GM12873 (cell line): ENCODE results near the gene OR6K2.
A peak's percentile ranks its signal among the peaks of the same experiment; 100 is the strongest.

ENCODE experiments used
- TF ChIP-seq, protein P1 (sequence below): IDR thresholded peaks from 2 replicates; pipeline ENCODE4 v1.5.1; 2012; ENCODE audit warnings: low read depth, mild to moderate bottlenecking, moderate library complexity, low read length, control low read depth; ENCODE audit not compliant: insufficient read depth; ENCODE audit errors: missing control alignments

Gene OR6K2

DNA sequence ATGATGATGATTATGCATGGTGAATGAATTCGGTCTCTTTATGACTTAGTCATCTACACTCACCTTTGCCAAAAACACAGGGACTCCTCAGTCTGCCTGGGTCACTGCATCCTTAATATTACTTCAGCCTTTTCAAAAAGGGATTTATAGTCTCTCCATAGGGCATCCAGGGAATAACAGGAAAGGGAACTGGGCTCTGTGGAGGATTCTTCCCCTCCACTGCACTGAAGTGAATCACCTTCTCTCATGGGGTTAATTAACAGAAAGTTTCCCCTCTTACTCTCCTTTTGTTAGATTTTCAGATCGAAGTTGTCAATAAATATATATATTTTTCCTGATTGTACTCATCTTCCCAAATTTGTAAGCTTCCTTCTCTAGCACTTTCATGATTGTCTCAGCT, 20.2 kb upstream of the OR6K2 start, which contains the start of gene OR6K3:
OR6K3 (minus strand) TSS at position 101 of the 400 bp plus-strand sequence. CDS start 2,605 bp downstream, outside the sequence.
- TF ChIP-seq, protein P1, sequence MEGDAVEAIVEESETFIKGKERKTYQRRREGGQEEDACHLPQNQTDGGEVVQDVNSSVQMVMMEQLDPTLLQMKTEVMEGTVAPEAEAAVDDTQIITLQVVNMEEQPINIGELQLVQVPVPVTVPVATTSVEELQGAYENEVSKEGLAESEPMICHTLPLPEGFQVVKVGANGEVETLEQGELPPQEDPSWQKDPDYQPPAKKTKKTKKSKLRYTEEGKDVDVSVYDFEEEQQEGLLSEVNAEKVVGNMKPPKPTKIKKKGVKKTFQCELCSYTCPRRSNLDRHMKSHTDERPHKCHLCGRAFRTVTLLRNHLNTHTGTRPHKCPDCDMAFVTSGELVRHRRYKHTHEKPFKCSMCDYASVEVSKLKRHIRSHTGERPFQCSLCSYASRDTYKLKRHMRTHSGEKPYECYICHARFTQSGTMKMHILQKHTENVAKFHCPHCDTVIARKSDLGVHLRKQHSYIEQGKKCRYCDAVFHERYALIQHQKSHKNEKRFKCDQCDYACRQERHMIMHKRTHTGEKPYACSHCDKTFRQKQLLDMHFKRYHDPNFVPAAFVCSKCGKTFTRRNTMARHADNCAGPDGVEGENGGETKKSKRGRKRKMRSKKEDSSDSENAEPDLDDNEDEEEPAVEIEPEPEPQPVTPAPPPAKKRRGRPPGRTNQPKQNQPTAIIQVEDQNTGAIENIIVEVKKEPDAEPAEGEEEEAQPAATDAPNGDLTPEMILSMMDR: no peak

DNA sequence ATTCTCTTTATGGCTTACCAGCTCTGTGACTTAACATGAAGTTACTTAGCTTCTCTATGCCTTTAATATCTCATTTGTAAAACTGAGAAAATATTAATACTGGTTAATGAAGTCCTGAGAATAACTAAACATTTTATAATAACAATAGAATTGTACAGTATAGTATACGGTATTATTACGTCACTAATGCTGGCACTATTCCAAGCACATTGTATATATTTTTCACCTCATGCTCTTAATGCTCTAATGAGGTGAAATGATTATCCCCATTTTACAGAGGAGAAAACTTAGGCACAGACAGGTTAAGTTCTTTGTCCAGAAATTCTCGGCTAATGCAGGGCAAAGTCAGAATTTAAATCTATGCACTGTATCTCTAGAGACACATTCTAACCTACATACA, 19.2 kb upstream of the OR6K2 start:
- TF ChIP-seq, protein P1: no peak

DNA sequence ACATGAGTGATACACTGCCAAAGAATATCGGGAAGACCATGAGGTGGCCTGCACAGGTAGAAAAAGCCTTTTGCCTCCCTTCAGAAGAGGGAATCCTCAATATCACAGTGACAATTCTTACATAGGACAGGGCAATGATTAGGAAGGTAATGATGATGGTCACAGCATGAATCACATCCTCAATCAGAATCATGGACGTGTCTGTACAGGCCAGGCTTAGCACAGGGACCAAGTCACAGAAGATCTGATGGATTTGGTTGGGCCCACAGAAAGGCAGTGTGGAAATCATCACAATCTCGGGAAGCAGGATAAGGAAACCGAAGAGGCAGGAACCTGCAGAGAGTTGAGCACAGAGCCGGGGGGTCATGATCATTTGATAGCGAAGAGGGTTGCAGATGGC, 16.9 kb upstream of the OR6K2 start:
- TF ChIP-seq, protein P1: no peak

DNA sequence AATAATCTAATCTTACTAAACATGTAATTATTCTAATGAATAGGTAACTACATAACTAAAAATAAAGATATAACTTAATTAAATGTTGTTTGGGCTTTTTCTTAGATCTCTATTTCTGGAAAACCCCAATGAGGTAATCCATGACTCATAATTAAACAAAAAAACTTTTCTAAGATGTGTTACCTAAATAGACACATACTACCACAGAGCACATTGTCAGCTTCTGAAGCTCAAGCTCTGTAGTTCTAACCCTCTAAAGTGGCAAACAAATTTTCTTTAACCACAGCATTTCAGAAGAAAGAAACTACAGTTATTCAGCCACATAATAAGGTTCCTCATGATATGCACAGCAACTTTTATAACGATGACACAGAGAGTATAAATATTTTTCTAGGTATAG, 15.9 kb upstream of the OR6K2 start:
- TF ChIP-seq, protein P1: no peak

DNA sequence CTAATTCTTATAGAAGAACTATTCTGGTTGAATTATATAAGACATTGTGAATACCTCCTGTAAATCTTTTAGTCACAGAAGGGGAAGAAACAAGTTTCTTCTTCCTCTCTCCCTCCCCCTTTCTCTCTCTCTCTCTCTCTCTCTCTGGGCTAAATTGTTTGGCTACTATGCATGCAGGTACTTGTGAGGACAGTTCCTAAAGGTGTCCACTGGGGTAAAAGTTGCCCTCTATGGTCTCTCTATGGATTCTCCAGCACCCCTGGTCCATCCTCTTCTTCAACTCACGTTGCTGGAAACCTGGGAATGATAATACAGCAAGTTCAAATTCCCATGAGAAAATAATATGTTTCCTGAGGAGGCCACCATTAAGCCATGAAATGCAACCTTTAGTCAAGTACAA, 14.3 kb upstream of the OR6K2 start:
- TF ChIP-seq, protein P1: peak; percentile 2

DNA sequence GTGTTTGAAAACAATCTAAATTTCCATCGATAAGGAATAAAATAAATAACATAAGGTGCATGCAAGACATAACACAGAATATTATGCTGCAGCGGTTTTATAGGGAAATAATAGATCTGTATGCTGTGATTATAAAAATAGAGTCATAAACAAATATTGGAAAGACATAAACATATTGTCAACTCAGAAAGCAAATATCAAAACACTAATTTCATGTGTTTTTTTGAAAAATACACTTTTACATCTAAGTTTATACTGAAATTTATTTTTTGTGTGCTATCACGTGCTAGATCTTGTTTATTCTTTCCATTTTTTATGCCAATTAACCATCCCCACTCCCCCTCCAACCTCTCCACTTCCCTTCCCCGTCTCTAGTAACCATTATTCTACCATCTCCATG, 10.6 kb upstream of the OR6K2 start:
- TF ChIP-seq, protein P1: no peak

DNA sequence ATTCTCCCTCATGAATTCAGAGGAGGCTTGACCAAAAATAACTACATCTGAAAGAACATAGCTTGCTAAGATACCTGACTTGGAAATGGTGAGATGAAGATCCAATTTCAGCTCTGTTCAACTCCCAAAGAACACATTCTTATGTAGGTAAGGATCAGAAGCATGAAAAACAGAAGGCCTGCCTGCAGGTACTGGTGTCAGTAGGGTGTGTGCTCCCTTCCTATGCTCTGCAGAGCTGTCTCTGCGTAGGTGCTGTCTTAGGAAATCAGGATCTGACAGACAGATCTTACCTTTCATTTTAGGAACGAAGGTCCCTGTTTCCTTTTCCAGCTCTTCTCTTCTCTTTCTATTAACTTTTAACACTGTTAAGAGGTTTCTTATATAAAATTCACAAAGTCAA, 5.6 kb upstream of the OR6K2 start:
- TF ChIP-seq, protein P1: no peak
